WERI-Rb-1 (cell line): ENCODE measurements around the gene TNK2.

Experiments
- DNase-seq: peaks from one replicate; pipeline ENCODE4 v3.0.0-alpha.2; 2020
- H3K27ac ChIP-seq: fragments of 250-450 bp; sonication (Bioruptor Pico); 2 replicates; pipeline ENCODE4 v1.5.1; 2020; ENCODE audit warnings: mild to moderate bottlenecking, moderate library complexity
- H3K27me3 ChIP-seq: fragments of 250-450 bp; sonication (Bioruptor Pico); 2 replicates; pipeline ENCODE4 v1.5.1; 2021; ENCODE audit warnings: mild to moderate bottlenecking, low read depth, moderate library complexity; ENCODE audit not compliant: insufficient read depth, severe bottlenecking
- H3K36me3 ChIP-seq: fragments of 250-450 bp; sonication (Bioruptor Pico); 2 replicates; pipeline ENCODE4 v1.5.1; 2020; ENCODE audit warnings: mild to moderate bottlenecking, moderate library complexity
- H3K4me3 ChIP-seq: 2 replicates; pipeline ENCODE4 v1.5.1; 2011; ENCODE audit warnings: low read depth, mild to moderate bottlenecking, control low read depth, low read length
- H3K9me3 ChIP-seq: fragments of 250-450 bp; sonication (Bioruptor Pico); 2 replicates; pipeline ENCODE4 v1.5.1; 2021; ENCODE audit warnings: mild to moderate bottlenecking, moderate library complexity; ENCODE audit not compliant: severe bottlenecking
- TF ChIP-seq, protein P1 (sequence below): IDR thresholded peaks from 2 replicates; pipeline ENCODE4 v1.5.1; 2011; ENCODE audit warnings: low read depth, mild to moderate bottlenecking, control low read depth, inconsistent platforms, low read length

TNK2 gene

DNA sequence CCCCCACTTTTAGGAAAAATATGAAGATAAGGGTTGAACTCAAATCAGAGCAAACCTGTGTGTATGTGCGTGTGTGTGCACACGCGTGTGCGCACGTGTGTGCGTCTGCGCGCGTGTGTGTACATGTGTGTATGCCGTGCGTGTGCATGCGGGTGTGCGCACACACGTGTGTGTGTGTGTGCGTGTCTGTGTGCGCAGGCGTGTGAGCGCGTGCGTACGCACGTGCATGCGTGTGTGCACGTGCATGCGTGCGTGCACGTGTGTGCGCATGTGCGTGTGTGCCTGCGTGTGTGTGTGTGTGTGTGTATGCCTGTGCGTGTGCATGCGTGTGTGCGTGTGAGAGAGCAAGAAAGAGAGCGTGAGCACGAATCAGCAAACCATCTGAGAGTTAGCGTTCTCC, 20.7 kb downstream of the TNK2 start:
- H3K36me3 ChIP-seq = no peaks in the 10 kb centered on the region
- H3K9me3 ChIP-seq = no peaks in the 10 kb centered on the region
- no peaks in the 10 kb centered on the region for H3K27me3 ChIP-seq
- no peak for DNase-seq
- no peak overlapping the region for H3K4me3 ChIP-seq
- TF ChIP-seq, protein P1, sequence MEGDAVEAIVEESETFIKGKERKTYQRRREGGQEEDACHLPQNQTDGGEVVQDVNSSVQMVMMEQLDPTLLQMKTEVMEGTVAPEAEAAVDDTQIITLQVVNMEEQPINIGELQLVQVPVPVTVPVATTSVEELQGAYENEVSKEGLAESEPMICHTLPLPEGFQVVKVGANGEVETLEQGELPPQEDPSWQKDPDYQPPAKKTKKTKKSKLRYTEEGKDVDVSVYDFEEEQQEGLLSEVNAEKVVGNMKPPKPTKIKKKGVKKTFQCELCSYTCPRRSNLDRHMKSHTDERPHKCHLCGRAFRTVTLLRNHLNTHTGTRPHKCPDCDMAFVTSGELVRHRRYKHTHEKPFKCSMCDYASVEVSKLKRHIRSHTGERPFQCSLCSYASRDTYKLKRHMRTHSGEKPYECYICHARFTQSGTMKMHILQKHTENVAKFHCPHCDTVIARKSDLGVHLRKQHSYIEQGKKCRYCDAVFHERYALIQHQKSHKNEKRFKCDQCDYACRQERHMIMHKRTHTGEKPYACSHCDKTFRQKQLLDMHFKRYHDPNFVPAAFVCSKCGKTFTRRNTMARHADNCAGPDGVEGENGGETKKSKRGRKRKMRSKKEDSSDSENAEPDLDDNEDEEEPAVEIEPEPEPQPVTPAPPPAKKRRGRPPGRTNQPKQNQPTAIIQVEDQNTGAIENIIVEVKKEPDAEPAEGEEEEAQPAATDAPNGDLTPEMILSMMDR = no peak
- no peak overlapping the region for H3K27ac ChIP-seq

DNA sequence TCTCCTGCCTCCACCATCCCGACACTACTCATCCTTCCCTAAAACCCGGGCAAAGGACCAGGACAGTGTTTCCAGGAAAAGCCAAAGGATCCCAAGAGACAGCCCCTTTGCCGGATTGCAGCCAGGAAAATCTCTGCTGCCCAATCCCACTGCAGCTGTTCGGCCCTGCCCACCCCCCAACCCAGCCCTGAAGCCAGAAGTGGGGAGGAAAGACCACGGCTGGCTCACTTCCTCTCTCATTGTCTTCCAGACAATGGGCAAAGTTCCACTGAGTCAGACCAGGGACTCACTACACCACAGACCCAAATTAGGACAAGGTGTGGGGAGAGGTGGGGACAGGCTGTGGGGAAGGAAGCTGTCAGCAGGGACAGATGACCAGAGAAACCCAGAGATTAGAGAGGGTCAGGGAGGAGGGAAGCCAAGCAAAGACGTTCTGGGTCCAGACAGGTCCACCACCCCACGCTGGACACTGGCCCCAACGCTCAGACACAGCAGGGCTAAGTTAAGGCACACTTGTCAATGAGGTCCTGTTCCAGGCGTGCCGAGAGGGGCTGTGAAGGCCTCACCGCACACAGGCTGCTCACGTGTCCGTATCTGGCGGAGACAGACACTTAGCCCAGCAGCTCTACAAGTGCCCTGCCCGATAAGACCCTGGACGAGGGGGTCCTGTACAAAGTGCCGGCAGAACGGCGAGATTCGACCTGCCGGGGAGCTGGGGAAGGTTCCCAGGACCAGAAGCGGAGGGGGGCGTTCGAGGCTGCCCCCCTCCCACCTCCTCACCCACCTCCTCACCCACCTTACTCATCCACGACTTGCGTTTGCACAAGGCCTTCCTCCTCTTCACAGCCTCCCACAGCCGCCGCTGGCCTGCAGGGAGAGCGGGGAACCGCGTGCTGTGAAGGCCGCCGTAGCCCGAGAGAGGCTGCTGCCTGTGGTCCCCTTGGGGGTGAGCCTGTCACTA, 21.9 kb downstream of the TNK2 start:
- no peaks in the 10 kb centered on the region for H3K36me3 ChIP-seq
- no peak overlapping the region for H3K4me3 ChIP-seq
- H3K27me3 ChIP-seq = no peaks in the 10 kb centered on the region
- TF ChIP-seq, protein P1 = no peak
- DNase-seq = no peak
- no peaks in the 10 kb centered on the region for H3K9me3 ChIP-seq
- H3K27ac ChIP-seq = no peak overlapping the region

DNA sequence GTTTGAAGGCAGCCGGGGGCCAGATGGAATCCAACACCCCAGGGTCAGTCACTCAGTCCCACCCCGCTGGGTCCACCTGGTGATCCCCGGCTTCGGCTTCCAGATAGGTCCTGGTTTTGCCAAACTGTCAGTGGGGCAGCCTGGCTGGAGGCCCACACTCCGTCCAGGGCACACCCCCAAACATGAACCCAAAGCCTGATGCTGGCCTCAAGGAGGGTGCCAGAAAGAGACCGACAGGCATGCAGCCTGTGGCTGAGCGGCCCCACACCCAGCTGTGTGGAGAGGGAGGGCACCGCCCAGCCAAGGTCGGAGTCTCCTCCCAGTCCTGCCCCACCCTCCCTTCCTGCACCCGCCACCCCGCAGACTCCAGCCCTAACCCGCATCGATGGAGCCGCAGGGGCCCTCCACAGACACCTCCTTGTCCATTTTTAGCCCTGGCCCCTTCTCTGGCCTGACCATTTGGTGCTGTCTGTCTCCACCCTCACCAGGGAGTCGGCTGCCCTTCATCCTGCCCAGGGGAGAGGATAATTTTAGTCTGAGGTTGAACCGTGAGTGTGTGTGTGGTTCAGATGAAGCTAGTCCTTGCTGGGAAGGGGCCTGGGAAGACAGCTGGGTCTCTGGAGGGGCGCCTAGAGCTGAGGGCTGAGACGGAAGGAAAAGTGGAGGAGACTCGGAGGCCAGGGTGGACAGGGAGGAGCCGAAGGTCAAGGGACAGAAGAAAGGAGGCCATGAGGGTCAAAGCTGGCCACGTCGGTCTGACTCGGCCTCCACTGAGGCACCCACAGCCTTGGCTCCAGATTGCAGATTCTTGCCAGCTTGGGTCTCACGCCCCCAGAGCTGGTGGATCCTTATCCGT, 23.1 kb downstream of the TNK2 start:
- TF ChIP-seq, protein P1 = no peak
- no peaks in the 10 kb centered on the region for H3K36me3 ChIP-seq
- H3K9me3 ChIP-seq = no peaks in the 10 kb centered on the region
- no peak for DNase-seq
- H3K27ac ChIP-seq = no peak overlapping the region
- no peaks in the 10 kb centered on the region for H3K27me3 ChIP-seq
- H3K4me3 ChIP-seq = no peak overlapping the region

DNA sequence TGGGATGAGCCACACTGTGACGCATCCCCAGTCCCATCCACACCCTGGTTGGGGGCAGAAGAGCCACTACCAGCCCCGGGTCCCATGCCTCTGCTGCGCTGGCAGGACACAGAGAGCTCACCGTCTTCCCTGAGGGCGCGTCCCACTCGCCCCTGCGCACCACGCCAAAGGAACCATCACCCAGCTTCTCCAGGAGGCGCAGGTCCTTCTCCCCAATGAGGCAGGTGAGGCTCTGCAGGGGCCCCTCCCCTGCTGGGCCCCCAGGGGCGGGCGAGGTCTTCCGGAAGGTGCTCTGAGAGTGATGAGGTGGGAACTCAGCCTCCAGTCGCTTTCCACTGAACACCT, 23.7 kb downstream of the TNK2 start:
- Histone ChIP-seq H3K9me3 (no peaks in the 10 kb centered on the region), H3K27ac (no peak overlapping the region), H3K36me3 (no peaks in the 10 kb centered on the region), H3K4me3 (no peak overlapping the region), H3K27me3 (no peaks in the 10 kb centered on the region)
- no peak for DNase-seq
- TF ChIP-seq, protein P1 = no peak

DNA sequence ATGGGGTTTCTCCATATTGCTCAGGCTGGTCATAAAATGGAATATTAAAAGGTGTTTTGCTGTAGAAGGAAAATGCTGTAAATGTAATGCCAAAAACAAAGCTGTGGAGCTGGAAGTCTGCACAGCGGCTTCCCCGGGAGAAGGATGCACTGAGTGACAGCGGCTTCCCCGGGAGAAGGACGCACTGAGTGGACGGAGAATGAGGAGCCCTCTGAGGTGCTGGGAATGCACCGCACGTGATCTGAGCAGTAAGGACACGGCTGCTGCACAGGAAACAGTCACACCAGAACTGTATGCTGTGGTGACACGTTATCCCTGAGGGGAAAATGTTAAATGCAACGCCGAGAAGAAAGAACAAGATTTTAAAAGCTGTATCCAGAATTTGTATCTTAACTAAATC, 24.6 kb downstream of the TNK2 start:
- Histone ChIP-seq H3K4me3 (no peak overlapping the region), H3K9me3 (no peaks in the 10 kb centered on the region), H3K27ac (no peak overlapping the region), H3K36me3 (no peaks in the 10 kb centered on the region), H3K27me3 (no peaks in the 10 kb centered on the region)
- no peak for DNase-seq
- TF ChIP-seq, protein P1 = no peak
